Measurements from ENCODE around the gene HJURP.

GRCh38 chr2:233822101-233822771 is 32.1 kb downstream of the HJURP start:
- TF ChIP-seq CTCF (IDR thresholded peaks at IDR 0.05) = no peak
- TF ChIP-seq EZH2 (IDR thresholded peaks at IDR 0.05) = no peak
- no peak for TF ChIP-seq EZH2phosphoT487 (IDR thresholded peaks at IDR 0.05)

Measured in neural progenitor cell (in vitro differentiated cells).